ENCODE measurements around the gene COL12A1. TPM values are rescaled to one million over a fixed set of nuclear protein-coding genes. Genes with fewer than 3 reads are reported as not detected.

The COL12A1 gene
- total RNA-seq, 1 experiment from 2014 or later = 136 TPM

DNA sequence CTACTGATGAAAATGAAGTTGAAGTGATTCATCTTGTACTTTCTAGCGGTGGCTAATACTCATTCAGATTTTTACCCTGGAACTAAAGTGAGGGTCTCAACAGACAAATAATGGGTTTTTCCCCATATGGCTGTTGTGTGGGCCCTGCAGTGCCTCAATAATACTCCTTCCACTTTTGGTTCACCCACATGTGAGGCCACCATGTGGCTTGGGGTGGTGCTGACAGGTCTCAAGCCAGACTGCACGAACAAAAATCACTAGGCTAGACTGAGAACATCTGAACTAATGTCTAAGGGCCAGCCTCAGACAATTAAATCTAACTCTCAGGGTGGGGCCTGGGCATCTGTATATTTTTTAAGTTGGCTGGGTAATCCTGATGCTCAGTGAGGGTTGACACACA lies 7.9 kb upstream of the COL12A1 start:
- intact Hi-C loops (cut with micrococcal nuclease) = no loop called here
- ChIA-PET CTCF (interaction anchor here (0.6 to 1.0 kb wide), 6 partner anchors 11 to 1480 kb away, joined by 3 to 4 read pairs (median 4); no protein-coding TSS in a partner anchor), POLR2A (no interaction called here)
- H3K4me1 Mint-ChIP-seq (ENCODE audit: insufficient read depth, unreplicated experiment) = peaks cover 10% of the 10 kb centered on the region
- peaks cover 8% of the 10 kb centered on the region for H3K27me3 Mint-ChIP-seq (ENCODE audit: insufficient read depth, unreplicated experiment)
- DNase-seq (ENCODE audit: unreplicated experiment) = no peak
- no TSS peak for BruUV-seq (replicated peaks)
- TF ChIP-seq, protein P1, sequence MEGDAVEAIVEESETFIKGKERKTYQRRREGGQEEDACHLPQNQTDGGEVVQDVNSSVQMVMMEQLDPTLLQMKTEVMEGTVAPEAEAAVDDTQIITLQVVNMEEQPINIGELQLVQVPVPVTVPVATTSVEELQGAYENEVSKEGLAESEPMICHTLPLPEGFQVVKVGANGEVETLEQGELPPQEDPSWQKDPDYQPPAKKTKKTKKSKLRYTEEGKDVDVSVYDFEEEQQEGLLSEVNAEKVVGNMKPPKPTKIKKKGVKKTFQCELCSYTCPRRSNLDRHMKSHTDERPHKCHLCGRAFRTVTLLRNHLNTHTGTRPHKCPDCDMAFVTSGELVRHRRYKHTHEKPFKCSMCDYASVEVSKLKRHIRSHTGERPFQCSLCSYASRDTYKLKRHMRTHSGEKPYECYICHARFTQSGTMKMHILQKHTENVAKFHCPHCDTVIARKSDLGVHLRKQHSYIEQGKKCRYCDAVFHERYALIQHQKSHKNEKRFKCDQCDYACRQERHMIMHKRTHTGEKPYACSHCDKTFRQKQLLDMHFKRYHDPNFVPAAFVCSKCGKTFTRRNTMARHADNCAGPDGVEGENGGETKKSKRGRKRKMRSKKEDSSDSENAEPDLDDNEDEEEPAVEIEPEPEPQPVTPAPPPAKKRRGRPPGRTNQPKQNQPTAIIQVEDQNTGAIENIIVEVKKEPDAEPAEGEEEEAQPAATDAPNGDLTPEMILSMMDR (IDR thresholded peaks at IDR 0.05; ENCODE audit: unreplicated experiment) = no peak
- H3K4me3 Mint-ChIP-seq (ENCODE audit: unreplicated experiment) = no peak overlapping the region
- no peaks in the 10 kb centered on the region for H3K36me3 Mint-ChIP-seq (ENCODE audit: insufficient read depth, unreplicated experiment)
- H3K27ac Mint-ChIP-seq (ENCODE audit: low read depth, unreplicated experiment) = no peak overlapping the region
- H3K9me3 Mint-ChIP-seq (ENCODE audit: unreplicated experiment) = no peaks in the 10 kb centered on the region

DNA sequence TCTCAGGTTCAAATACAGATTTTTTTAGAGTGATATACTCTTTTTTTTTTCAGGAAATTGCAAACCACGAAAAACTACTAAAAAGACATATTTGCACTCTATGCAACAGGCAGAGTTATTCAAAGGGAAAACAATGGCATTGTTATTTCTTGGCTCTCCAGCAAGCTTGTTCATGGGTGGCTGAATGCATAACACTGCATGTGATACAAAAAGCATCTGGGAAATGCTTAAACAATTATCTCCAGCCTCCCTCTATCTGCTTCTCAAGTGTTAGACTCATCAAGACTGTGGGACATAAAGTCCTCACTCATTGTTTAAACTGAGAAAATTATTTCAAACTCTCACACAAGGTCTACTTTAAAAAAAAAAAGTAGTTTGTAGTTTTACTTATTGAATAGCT lies 7.3 kb upstream of the COL12A1 start:
- BruUV-seq (replicated peaks) = no TSS peak
- Mint-ChIP-seq H3K4me1 (ENCODE audit: insufficient read depth, unreplicated experiment) (peaks cover 12% of the 10 kb centered on the region), H3K4me3 (ENCODE audit: unreplicated experiment) (no peak overlapping the region), H3K27me3 (ENCODE audit: insufficient read depth, unreplicated experiment) (peaks cover 8% of the 10 kb centered on the region), H3K9me3 (ENCODE audit: unreplicated experiment) (no peaks in the 10 kb centered on the region), H3K27ac (ENCODE audit: low read depth, unreplicated experiment) (no peak overlapping the region), H3K36me3 (ENCODE audit: insufficient read depth, unreplicated experiment) (no peaks in the 10 kb centered on the region)
- intact Hi-C loops (cut with micrococcal nuclease) = no loop called here
- DNase-seq (ENCODE audit: unreplicated experiment) = no peak
- TF ChIP-seq, protein P1 (IDR thresholded peaks at IDR 0.05; ENCODE audit: unreplicated experiment) = no peak
- ChIA-PET CTCF (interaction anchor here (0.6 to 0.9 kb wide), 7 partner anchors 10 to 1694 kb away, joined by 3 to 4 read pairs (median 4); no protein-coding TSS in a partner anchor), POLR2A (no interaction called here)

- no TSS peak for BruUV-seq (replicated peaks)
- Mint-ChIP-seq H3K36me3 (ENCODE audit: insufficient read depth, unreplicated experiment) (no peaks in the 10 kb centered on the region), H3K27ac (ENCODE audit: low read depth, unreplicated experiment) (peak overlapping the region; percentile 74), H3K27me3 (ENCODE audit: insufficient read depth, unreplicated experiment) (peaks cover 8% of the 10 kb centered on the region), H3K9me3 (ENCODE audit: unreplicated experiment) (no peaks in the 10 kb centered on the region), H3K4me1 (ENCODE audit: insufficient read depth, unreplicated experiment) (peaks cover 12% of the 10 kb centered on the region), H3K4me3 (ENCODE audit: unreplicated experiment) (no peak overlapping the region)
- intact Hi-C loops (cut with micrococcal nuclease) = loop anchor here (1.0 to 2.0 kb wide), 3 partner anchors 18 to 1357 kb away; no protein-coding TSS in a partner anchor
- CTCF ChIA-PET = interaction anchor here (0.6 to 11.0 kb wide), 32 partner anchors 9 to 1548 kb away, joined by 3 to 151 read pairs (median 4); no protein-coding TSS in a partner anchor
- POLR2A ChIA-PET = interaction anchor here (0.6 to 1.3 kb wide), 3 partner anchors 29 to 1242 kb away, joined by 3 read pairs; no protein-coding TSS in a partner anchor
- DNase-seq (ENCODE audit: unreplicated experiment) = no peak
- TF ChIP-seq, protein P1 (IDR thresholded peaks at IDR 0.05; ENCODE audit: unreplicated experiment) = no peak
Observed at GRCh38 chr6:75211920-75212590, 6.2 kb upstream of the COL12A1 start.

DNA sequence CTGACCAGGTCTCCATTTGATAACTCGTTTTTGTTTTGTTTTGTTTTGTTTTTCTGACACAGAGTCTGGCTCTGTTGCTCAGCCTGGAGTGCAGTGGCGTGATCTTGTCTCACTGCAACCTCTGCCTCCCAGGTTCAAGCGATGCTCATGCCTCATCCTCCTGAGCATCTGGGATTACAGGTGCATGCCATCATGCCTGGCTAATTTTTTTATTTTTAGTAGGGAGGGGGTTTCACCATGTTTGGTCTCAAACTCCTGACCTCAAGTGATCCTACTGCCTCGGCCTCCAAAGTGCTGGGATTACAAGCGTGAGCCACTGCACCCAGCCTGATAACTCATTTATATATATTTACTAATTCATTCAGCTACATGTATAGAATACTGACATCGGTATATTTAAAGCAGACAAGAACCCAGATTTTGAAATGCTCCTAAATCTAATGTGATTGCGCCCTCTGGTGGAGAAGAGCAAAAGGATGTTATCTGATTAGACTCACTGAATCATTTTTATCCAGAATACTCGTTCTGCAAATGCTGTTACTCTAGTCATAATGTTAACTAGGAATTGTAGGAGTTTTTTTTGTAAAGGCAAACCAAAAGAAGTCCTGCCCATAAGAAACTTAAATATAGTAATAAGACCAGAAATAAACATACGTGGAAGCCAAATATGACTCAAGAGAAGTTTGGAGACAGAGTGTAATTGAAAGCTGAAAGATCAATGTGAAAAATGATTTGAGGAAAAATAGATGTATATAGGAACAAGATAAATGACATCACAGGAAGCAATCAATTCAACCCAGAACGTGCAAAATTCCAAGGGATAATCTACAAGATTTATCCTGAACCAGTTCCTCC lies 5.3 kb upstream of the COL12A1 start:
- DNase-seq (ENCODE audit: unreplicated experiment) = peak; percentile 80
- BruUV-seq (replicated peaks) = no TSS peak
- no peak overlapping the region for H3K4me3 Mint-ChIP-seq (ENCODE audit: unreplicated experiment)
- intact Hi-C loops (cut with micrococcal nuclease) = loop anchor here (1.0 to 2.0 kb wide), 3 partner anchors 19 to 1356 kb away; no protein-coding TSS in a partner anchor
- peaks cover 8% of the 10 kb centered on the region for H3K27me3 Mint-ChIP-seq (ENCODE audit: insufficient read depth, unreplicated experiment)
- ChIA-PET CTCF (interaction anchor here (0.6 to 11.0 kb wide), 75 partner anchors 9 to 1547 kb away, joined by 3 to 151 read pairs (median 4); no protein-coding TSS in a partner anchor), POLR2A (interaction anchor here (0.6 to 1.3 kb wide), 4 partner anchors 29 to 867 kb away, joined by 3 to 5 read pairs (median 3); no protein-coding TSS in a partner anchor)
- peak overlapping the region; percentile 74 for H3K27ac Mint-ChIP-seq (ENCODE audit: low read depth, unreplicated experiment)
- H3K36me3 Mint-ChIP-seq (ENCODE audit: insufficient read depth, unreplicated experiment) = no peaks in the 10 kb centered on the region
- TF ChIP-seq, protein P1 (IDR thresholded peaks at IDR 0.05; ENCODE audit: unreplicated experiment) = peak; percentile 67
- peaks cover 17% of the 10 kb centered on the region for H3K4me1 Mint-ChIP-seq (ENCODE audit: insufficient read depth, unreplicated experiment)
- no peaks in the 10 kb centered on the region for H3K9me3 Mint-ChIP-seq (ENCODE audit: unreplicated experiment)
